Left ventricle myocardium inferior (tissue), 1 donor: ENCODE data around the gene ADAP1. TPM values are rescaled to one million over a fixed set of nuclear protein-coding genes. Genes with fewer than 3 reads are reported as not detected.

ENCODE experiments used
- DNase-seq: peaks from one replicate; pipeline ENCODE4 v3.0.0-alpha.2; 2020
- H3K27ac ChIP-seq: fragments of 200-600 bp; replicated peaks from 2 replicates; pipeline ENCODE4 v1.8.0; 2021
- H3K27me3 ChIP-seq: fragments of 200-600 bp; 2 replicates; pipeline ENCODE4 v1.8.0; 2021; ENCODE audit warnings: low read depth
- H3K36me3 ChIP-seq: fragments of 200-600 bp; 2 replicates; pipeline ENCODE4 v1.8.0; 2021
- H3K4me1 ChIP-seq: fragments of 200-600 bp; 2 replicates; pipeline ENCODE4 v1.8.0; 2021
- H3K4me3 ChIP-seq: fragments of 200-600 bp; 2 replicates; pipeline ENCODE4 v1.8.0; 2021; ENCODE audit warnings: mild to moderate bottlenecking, moderate library complexity
- H3K9me3 ChIP-seq: fragments of 200-600 bp; replicated peaks from 2 replicates; pipeline ENCODE4 v1.8.0; 2021
- CTCF ChIP-seq: fragments of 200-600 bp; IDR thresholded peaks from 2 replicates; pipeline ENCODE4 v1.8.0; 2021; ENCODE audit warnings: antibody characterized with exemption, mild to moderate bottlenecking, borderline replicate concordance
- intact Hi-C: fragments of 100-400 bp; cut with micrococcal nuclease; formaldehyde crosslinking; loops from one replicate; pipeline ENCODE4 v1.11.0; 2022
- total RNA-seq: library from RNA; stranded (reverse); fragmentation: NEBNext Ultra II Directional; extraction: Animal tissue kit (Norgen Biotek cat#: 25700); gene quantifications from one replicate; pipeline ENCODE4 v1.2.1, GENCODE V29; 2021
- donor health status: DM: no; HTN: yes; CAD: no; lungs with severe emphysema.

Gene ADAP1
- total RNA-seq, 1 donor from 2014 or later, result 8.4 TPM

- peaks cover 67% of the 10 kb centered on the region for H3K4me1 ChIP-seq
- intact Hi-C loops, result no loop called here
Measured at GRCh38 chr7:973312-973711, 18.8 kb upstream of the ADAP1 start.

DNA sequence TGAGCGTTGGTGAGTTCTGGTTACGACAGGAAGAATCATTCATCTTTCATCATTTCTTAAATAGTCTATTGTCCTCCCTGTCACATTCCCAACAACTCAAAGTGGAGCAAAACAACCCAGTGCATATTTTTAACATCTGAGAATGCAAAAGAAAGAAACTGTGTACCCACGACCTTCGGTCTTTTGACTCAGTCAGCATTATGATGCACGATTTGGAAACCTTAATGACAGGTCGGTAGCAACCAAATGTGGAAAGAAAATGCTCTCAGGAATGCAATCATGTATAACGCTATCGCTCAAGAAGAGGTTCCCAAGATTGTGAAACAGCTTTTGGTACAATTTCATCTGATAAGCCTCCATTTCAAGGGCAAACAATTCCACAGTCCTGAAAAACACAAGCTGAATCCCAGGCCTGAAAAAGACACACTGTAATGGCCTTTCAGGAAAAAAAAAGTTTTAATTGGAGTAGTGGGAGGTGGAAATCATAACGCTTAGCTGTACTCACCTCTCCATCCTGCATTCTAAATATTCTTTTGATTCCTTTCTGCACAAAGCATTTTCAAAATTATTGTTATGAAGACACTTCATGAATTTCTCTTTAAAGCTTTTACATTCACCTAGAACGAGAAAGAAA is 18.3 kb upstream of the ADAP1 start:
- Histone ChIP-seq H3K27me3 (no peaks in the 10 kb centered on the region), H3K36me3 (peaks cover 53% of the 10 kb centered on the region), H3K9me3 (no peaks in the 10 kb centered on the region), H3K4me3 (no peak overlapping the region), H3K27ac (no peak overlapping the region), H3K4me1 (peaks cover 72% of the 10 kb centered on the region)
- intact Hi-C loops, result no loop called here
- no peak for TF ChIP-seq CTCF
- DNase-seq, result no peak

More at GRCh38 chr7:973312-973711, 18.8 kb upstream of the ADAP1 start:
- no peaks in the 10 kb centered on the region for H3K27me3 ChIP-seq
- H3K9me3 ChIP-seq, result no peaks in the 10 kb centered on the region
- H3K4me3 ChIP-seq, result peak overlapping the region; percentile 99
- TF ChIP-seq CTCF, result no peak
- no peak for DNase-seq
- H3K27ac ChIP-seq, result no peak overlapping the region
- H3K36me3 ChIP-seq, result peaks cover 48% of the 10 kb centered on the region

DNA sequence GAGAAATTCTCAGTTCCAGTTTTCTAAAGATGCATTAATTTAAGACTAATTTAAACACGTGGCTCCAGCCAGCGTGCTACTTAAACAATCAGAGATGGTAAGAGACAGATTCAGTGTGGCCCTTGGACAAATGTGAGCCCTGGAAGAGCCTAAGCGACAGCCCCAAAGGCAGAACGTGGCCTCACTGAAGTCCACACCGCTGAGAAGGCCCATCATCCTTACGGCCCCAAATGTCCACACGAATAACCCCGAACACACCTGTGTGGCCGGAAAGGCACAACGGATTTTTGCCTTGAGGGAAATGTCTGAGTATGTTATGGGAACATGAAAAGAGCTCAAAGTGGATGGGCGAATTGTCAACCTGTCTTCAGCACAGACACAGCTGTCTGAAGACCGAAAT is 17.6 kb upstream of the ADAP1 start:
- intact Hi-C loops, result no loop called here
- H3K27me3 ChIP-seq, result no peaks in the 10 kb centered on the region
- H3K4me3 ChIP-seq, result no peak overlapping the region

GRCh38 chr7:970744-971143 is 16.3 kb upstream of the ADAP1 start:
- no peaks in the 10 kb centered on the region for H3K9me3 ChIP-seq
- H3K27ac ChIP-seq, result no peak overlapping the region
- DNase-seq, result no peak
- no peak for TF ChIP-seq CTCF
- H3K4me3 ChIP-seq, result no peak overlapping the region
- intact Hi-C loops, result no loop called here
- peaks cover 85% of the 10 kb centered on the region for H3K4me1 ChIP-seq
- H3K27me3 ChIP-seq, result no peaks in the 10 kb centered on the region
- H3K36me3 ChIP-seq, result peaks cover 62% of the 10 kb centered on the region

More for the DNA sequence above, 17.6 kb upstream of the ADAP1 start:
- DNase-seq, result no peak
- peaks cover 60% of the 10 kb centered on the region for H3K36me3 ChIP-seq
- no peaks in the 10 kb centered on the region for H3K9me3 ChIP-seq
- no peak for TF ChIP-seq CTCF
- H3K27ac ChIP-seq, result no peak overlapping the region
- H3K4me1 ChIP-seq, result peaks cover 79% of the 10 kb centered on the region

GRCh38 chr7:969403-969802 is 14.9 kb upstream of the ADAP1 start:
- Histone ChIP-seq H3K27ac (no peak overlapping the region), H3K4me3 (no peak overlapping the region), H3K27me3 (no peaks in the 10 kb centered on the region), H3K36me3 (peaks cover 62% of the 10 kb centered on the region), H3K9me3 (no peaks in the 10 kb centered on the region), H3K4me1 (peaks cover 87% of the 10 kb centered on the region)
- TF ChIP-seq CTCF, result no peak
- no peak for DNase-seq
- intact Hi-C loops, result no loop called here
